GM19397 (cell line): ENCODE results near the gene GABBR1.

Experiments used
- ATAC-seq: cut with Tn5 transposase; IDR thresholded peaks from one replicate; pipeline ENCODE4 v1.9.1; 2021; ENCODE audit warnings: mild to moderate bottlenecking, moderate library complexity; ENCODE audit not compliant: unreplicated experiment

Gene GABBR1

GRCh38 chr6:29655658-29656057 is 22.7 kb upstream of the GABBR1 start:
- ATAC-seq = no peak

- no peak for ATAC-seq
Measured at GRCh38 chr6:29653452-29654038, 20.6 kb upstream of the GABBR1 start.

GRCh38 chr6:29652198-29652584 is 19.2 kb upstream of the GABBR1 start:
- ATAC-seq = no peak

- ATAC-seq = no peak
Measured at GRCh38 chr6:29651413-29652197, 18.6 kb upstream of the GABBR1 start.

GRCh38 chr6:29649701-29650673 is 17.0 kb upstream of the GABBR1 start:
- ATAC-seq = peak; percentile 95

- ATAC-seq = no peak
Measured at GRCh38 chr6:29647927-29648642, 15.1 kb upstream of the GABBR1 start.

GRCh38 chr6:29641430-29642148 is 8.6 kb upstream of the GABBR1 start:
- no peak for ATAC-seq

- ATAC-seq = no peak
Measured at GRCh38 chr6:29637247-29637646, 4.3 kb upstream of the GABBR1 start.

- ATAC-seq = peak; percentile 2
Measured at GRCh38 chr6:29633534-29633905, 537 bp upstream of the GABBR1 start.

- ATAC-seq = peak; percentile 21
Measured at GRCh38 chr6:29631860-29632731, 887 bp downstream of the GABBR1 start.

- ATAC-seq = no peak
Measured at GRCh38 chr6:29631209-29631810, 1.7 kb downstream of the GABBR1 start.

- ATAC-seq = no peak
Measured at GRCh38 chr6:29630315-29630714, 2.7 kb downstream of the GABBR1 start.

GRCh38 chr6:29629571-29629970 is 3.4 kb downstream of the GABBR1 start:
- ATAC-seq = no peak

GRCh38 chr6:29628419-29629281 is 4.3 kb downstream of the GABBR1 start:
- ATAC-seq = no peak

- ATAC-seq = no peak
Measured at GRCh38 chr6:29627755-29628418, 5.1 kb downstream of the GABBR1 start.

GRCh38 chr6:29626948-29627754 is 5.8 kb downstream of the GABBR1 start:
- ATAC-seq = no peak
